ENCODE measurements around the gene SLC39A6. TPM values are rescaled to one million over a fixed set of nuclear protein-coding genes. Genes with fewer than 3 reads are reported as not detected.

SLC39A6 gene
- total and polyA plus RNA-seq, 2 of the 13 experiments (the other 11 are each of a cell fraction or from before 2014, with no cell fraction given): 41.7 to 59.2 TPM

DNA sequence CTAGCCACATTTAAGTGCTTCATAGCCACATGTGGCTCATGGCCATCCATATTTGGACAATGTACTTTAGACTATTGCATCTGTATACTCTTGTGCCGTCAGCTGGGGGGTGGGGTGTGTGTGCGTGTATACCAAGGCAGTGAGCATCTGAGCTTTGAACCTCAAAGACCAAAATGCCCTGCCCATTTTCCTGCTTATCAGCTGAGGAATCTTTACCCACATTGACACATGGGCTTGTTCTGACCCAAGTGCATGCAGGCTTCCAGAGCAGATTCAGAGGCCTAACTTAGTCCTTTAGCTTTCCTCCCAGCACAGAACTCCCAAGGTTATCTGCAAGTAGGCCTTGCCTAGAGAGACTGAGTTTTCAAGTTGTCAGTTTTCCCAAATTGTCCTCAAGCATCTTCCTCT lies 47.0 kb upstream of the SLC39A6 start (continued):
- TF ChIP-seq NR2C2 (CRISPR knock-in tag; IDR thresholded peaks at IDR 0.05; ENCODE audit: borderline replicate concordance) (peak; percentile 67; the same call in 1 of the 2 replicates), ZNF644 (CRISPR knock-in tag; IDR thresholded peaks at IDR 0.05; ENCODE audit: low read depth) (peak; percentile 81), TSC22D2 (CRISPR knock-in tag; IDR thresholded peaks at IDR 0.05; ENCODE audit: borderline replicate concordance) (0 out of 2 replicates have a peak, but pooled peaks have one; percentile 61), KDM1A (CRISPR knock-in tag; IDR thresholded peaks at IDR 0.05) (0 out of 2 replicates have a peak, but pooled peaks have one; percentile 12), MEIS2 (CRISPR knock-in tag; IDR thresholded peaks at IDR 0.05) (peak; percentile 65; the same call in 1 of the 2 replicates), SMC3 (IDR thresholded peaks at IDR 0.05; ENCODE audit: low read length) (peak; percentile 41; the same call in 1 of the 2 replicates), GABPB1 (CRISPR knock-in tag; IDR thresholded peaks at IDR 0.05) (peak; percentile 40; the same call in 1 of the 2 replicates), ZMYM2 (CRISPR knock-in tag; IDR thresholded peaks at IDR 0.05) (peak; percentile 73), RFX3 (CRISPR knock-in tag; IDR thresholded peaks at IDR 0.05) (no peak), KAT7 (CRISPR knock-in tag; IDR thresholded peaks at IDR 0.05; ENCODE audit: borderline replicate concordance) (0 out of 2 replicates have a peak, but pooled peaks have one; percentile 52), SMAD3 (CRISPR knock-in tag; IDR thresholded peaks at IDR 0.05) (0 out of 2 replicates have a peak, but pooled peaks have one; percentile 23), KDM5B (CRISPR knock-in tag; IDR thresholded peaks at IDR 0.05; ENCODE audit: borderline replicate concordance) (no peak), HDAC2 (CRISPR knock-in tag; IDR thresholded peaks at IDR 0.05) (peak; percentile 91), NR2F2 (IDR thresholded peaks at IDR 0.05; ENCODE audit: borderline replicate concordance, low read depth) (peak; percentile 71; the same call in 1 of the 2 replicates), HIVEP1 (CRISPR knock-in tag; IDR thresholded peaks at IDR 0.05) (no peak), ZNF496 (CRISPR knock-in tag; IDR thresholded peaks at IDR 0.05; ENCODE audit: insufficient replicate concordance) (no peak)
- TF ChIP-seq, protein P1, sequence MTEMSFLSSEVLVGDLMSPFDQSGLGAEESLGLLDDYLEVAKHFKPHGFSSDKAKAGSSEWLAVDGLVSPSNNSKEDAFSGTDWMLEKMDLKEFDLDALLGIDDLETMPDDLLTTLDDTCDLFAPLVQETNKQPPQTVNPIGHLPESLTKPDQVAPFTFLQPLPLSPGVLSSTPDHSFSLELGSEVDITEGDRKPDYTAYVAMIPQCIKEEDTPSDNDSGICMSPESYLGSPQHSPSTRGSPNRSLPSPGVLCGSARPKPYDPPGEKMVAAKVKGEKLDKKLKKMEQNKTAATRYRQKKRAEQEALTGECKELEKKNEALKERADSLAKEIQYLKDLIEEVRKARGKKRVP (CRISPR knock-in tag; IDR thresholded peaks at IDR 0.05): peak in 1 of 2 experiments; percentile 89; a peak in 2 of 4 replicates
- TF ChIP-seq, protein P2, sequence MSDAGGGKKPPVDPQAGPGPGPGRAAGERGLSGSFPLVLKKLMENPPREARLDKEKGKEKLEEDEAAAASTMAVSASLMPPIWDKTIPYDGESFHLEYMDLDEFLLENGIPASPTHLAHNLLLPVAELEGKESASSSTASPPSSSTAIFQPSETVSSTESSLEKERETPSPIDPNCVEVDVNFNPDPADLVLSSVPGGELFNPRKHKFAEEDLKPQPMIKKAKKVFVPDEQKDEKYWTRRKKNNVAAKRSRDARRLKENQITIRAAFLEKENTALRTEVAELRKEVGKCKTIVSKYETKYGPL (CRISPR knock-in tag; IDR thresholded peaks at IDR 0.05): no peak
- TF ChIP-seq, protein P3, sequence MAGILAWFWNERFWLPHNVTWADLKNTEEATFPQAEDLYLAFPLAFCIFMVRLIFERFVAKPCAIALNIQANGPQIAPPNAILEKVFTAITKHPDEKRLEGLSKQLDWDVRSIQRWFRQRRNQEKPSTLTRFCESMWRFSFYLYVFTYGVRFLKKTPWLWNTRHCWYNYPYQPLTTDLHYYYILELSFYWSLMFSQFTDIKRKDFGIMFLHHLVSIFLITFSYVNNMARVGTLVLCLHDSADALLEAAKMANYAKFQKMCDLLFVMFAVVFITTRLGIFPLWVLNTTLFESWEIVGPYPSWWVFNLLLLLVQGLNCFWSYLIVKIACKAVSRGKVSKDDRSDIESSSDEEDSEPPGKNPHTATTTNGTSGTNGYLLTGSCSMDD (CRISPR knock-in tag; IDR thresholded peaks at IDR 0.05): no peak
- TF ChIP-seq, protein P4, sequence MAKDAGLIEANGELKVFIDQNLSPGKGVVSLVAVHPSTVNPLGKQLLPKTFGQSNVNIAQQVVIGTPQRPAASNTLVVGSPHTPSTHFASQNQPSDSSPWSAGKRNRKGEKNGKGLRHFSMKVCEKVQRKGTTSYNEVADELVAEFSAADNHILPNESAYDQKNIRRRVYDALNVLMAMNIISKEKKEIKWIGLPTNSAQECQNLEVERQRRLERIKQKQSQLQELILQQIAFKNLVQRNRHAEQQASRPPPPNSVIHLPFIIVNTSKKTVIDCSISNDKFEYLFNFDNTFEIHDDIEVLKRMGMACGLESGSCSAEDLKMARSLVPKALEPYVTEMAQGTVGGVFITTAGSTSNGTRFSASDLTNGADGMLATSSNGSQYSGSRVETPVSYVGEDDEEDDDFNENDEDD (CRISPR knock-in tag; IDR thresholded peaks at IDR 0.05; ENCODE audit: borderline replicate concordance): peak; percentile 80; the same call in 1 of the 2 replicates
- TF ChIP-seq, protein P5, sequence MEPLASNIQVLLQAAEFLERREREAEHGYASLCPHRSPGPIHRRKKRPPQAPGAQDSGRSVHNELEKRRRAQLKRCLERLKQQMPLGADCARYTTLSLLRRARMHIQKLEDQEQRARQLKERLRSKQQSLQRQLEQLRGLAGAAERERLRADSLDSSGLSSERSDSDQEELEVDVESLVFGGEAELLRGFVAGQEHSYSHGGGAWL (CRISPR knock-in tag; IDR thresholded peaks at IDR 0.05): no peak
